Measurements from ENCODE around the gene AP1M2. TPM values are rescaled to one million over a fixed set of nuclear protein-coding genes. Genes with fewer than 3 reads are reported as not detected.
"Not testable (repeated sequence)": the region's sequence is repeated elsewhere in the genome, so short reads cannot be mapped to it uniquely, and the experiment has no call there.

The AP1M2 gene
- total RNA-seq, 2 donors from 2014 or later, result not detected

DNA sequence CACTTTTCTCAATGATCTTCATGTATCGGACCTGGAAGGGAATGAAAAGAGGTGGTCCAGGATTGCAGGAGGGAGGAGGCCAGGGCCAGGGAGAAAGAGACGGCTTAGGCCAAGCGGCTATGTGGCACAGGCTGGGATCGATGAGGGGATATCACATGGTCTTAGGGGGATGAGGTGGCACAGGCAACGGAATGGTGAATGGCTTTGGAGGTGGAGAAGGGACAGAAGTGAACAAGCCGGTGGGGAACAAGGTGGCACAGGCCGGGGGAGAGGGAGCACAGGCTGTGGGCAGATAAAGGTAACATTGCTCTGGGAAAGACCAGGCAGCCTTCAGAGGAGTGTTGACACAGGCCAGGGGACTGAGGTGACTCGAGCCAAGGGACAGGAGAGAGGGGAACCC is 12.7 kb downstream of the AP1M2 start:
- Mint-ChIP-seq H3K27ac (no peak overlapping the region), H3K9me3 (no peaks in the 10 kb centered on the region), H3K36me3 (peaks cover 0 to 2% of the 10 kb centered on the region in 2 donors)
- ATAC-seq (no peak), DNase-seq (ENCODE audit: low spot score in 2 of 2) (no peak)

DNA sequence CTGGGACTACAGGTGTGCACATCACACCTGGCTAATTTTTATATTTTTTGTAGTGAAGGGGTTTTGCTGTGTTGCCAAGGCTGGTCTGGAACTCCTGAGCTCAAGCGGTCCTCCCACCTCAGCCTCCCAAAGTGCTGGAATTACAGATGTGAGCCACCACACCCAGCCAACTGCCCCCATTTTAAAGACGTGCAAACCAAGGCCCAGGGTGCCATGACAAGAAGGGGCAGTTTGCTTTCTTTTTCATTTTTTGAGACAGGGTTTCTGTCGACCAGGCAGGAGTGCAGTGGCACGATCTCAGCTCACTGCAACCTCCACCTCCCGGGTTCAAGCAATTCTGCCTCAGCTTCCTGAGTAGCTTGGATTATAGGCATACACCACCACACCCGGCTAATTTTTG is 13.3 kb downstream of the AP1M2 start:
- not testable (repeated sequence) for DNase-seq (ENCODE audit: low spot score in 2 of 2); H3K9me3 Mint-ChIP-seq; H3K36me3 Mint-ChIP-seq; H3K27ac Mint-ChIP-seq; ATAC-seq

DNA sequence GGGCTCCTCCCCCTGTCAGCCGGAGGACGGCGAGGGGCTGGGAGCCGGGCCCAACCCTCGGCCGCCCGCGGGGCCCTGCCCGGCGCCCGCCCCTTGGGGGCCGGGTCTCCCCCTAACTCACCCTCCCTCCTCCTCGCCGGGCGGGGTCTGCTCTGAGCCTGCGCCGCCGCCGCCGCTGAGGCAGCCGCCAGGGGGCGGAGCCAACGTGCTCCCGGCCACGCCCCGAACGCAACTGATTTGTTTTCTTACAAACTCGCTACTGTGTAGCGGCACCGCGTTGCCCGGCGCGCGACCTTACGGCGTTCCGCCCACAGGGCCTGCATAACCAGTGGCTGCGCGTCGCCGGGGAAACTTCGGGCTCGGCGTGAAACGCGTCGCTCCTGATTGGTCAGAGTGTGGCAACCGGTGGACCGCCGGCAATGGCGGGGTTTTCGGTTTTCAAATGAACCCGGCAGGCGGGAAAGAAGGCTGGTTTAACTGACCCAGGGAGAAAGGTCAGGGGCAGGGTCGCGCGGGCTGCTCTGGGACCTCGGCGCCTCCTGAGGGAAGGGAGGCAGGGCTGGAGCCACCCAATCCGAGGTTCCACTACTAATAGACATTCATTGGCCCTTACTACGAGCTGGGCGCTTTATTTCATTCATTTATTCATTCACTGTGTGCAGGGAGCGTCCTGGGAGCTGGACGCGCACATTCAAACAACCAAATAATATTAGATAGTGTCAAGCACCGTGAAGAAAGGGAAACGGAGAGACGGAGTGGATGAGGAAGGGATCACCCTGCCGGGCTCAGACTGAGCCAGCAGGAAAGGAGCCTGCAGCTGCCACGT is 18.1 kb downstream of the AP1M2 start, which contains the start of gene CDKN2D:
CDKN2D (minus strand) TSS at position 154 of the 826 bp plus-strand sequence. CDS start 326 bp downstream, outside the sequence.
- DNase-seq (ENCODE audit: low spot score in 2 of 2) (peak; percentile 100), ATAC-seq (peak; percentile 79 to 83)
- H3K27ac Mint-ChIP-seq, result peak within 1 kb of the TSS; percentile 95 to 99
- H3K9me3 Mint-ChIP-seq, result no peaks in the 10 kb centered on the region
- peaks cover 35 to 36% of the 10 kb centered on the region in 2 donors for H3K36me3 Mint-ChIP-seq

DNA sequence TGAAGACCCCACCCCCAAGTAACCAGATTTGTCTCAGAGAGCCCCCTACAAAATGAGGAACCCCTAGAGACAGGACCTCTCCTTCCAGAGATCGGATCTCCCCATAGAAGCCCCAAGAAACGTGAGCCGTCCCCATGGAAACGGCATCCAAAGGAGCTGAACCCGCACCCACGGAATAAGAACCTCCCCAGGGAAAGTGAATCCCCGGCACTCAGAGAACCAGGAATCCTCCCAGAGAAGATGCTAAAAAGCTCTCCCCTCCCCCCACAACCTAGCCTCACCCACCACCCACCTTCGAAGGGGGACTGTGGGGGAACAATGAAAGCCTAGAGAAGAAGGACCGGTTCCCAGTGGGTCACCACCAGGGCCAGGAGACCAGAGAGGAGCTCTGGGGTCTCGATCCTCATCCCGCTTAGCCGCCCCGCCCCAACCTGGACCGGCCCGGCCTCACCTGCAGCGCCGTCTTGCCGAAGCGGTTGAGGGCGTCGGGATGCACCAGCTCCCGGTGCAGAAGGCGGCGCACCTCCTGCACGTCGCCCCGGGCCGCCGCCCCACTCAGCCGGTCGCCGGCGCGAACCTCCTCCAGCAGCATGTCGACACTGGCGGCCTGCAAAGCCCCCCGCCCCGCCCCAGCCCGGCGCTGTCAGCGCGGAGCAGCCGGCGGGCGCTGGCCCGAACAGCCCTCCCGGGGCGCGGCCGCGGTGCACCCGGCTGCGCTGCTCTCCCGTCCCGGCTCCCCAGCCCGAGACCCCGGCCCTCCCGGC is 18.9 kb downstream of the AP1M2 start:
- H3K9me3 Mint-ChIP-seq, result no peaks in the 10 kb centered on the region
- ATAC-seq (peak; percentile 1 to 30), DNase-seq (ENCODE audit: low spot score in 2 of 2) (peak in 1 of 2 donors; percentile 71)
- H3K36me3 Mint-ChIP-seq, result peaks cover 35 to 36% of the 10 kb centered on the region in 2 donors
- peak overlapping the region; percentile 90 to 95 for H3K27ac Mint-ChIP-seq

DNA sequence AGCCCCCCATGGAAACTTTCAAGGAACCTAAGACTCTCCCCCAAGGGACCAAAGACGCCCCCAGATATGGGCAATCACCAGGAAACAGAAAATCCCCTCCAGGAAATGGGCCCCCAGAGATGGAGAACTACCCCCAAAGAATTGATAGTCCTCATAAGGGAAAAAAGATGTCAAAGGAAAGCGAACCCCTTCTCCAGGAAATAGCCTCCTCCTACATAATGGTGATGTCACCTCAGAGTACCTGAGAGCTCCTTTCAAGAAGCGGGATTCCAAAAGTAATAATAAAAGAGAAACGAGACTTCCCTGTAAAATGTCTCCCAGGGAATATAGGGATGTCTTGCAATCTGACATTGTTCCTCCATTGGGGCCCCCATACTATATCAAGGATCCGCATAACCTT is 19.5 kb downstream of the AP1M2 start:
- DNase-seq (ENCODE audit: low spot score in 2 of 2) (no peak), ATAC-seq (no peak)
- Mint-ChIP-seq H3K9me3 (no peaks in the 10 kb centered on the region), H3K27ac (peak overlapping the region; percentile 90 to 95), H3K36me3 (peaks cover 35 to 36% of the 10 kb centered on the region in 2 donors)

DNA sequence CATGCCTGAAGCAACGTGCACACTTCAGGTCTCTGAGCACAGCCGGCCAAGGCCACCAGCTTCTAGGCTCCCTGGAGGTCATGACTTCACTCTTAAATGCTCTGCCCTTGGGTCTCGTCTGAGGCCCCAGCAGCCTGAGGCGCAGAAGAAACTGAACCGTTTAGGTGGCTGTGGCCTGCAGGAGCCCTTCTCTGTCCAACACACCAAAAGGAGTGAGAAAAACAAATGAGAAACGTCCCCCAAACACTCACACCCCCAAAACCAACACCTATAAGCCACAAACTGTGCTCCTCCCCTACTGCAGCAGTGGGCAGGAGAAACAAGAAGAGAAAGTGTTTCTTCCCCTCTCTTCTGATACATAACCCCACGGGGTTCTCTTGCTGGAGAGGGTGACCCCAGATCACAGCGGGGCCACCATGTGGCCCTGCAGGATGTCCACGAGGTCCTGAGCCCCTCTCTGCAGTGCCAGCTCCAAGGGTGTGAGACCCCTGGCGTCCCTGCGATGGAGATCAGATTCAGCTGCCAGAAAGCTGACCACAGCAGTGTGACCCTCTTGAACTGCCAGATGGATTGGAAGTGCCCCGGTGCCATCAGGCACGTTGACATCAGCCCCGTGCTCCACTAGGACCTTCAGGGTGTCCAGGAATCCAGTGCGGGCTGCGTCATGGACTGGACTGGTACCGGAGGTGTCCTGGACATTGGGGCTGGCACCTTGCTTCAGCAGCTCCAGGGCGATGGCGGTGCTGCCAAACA is 20.3 kb downstream of the AP1M2 start:
- DNase-seq (ENCODE audit: low spot score in 2 of 2) (peak; percentile 59 to 71), ATAC-seq (peak; percentile 3 to 19)
- no peaks in the 10 kb centered on the region for H3K9me3 Mint-ChIP-seq
- peaks cover 35 to 36% of the 10 kb centered on the region in 2 donors for H3K36me3 Mint-ChIP-seq
- H3K27ac Mint-ChIP-seq, result peak overlapping the region; percentile 90 to 95

DNA sequence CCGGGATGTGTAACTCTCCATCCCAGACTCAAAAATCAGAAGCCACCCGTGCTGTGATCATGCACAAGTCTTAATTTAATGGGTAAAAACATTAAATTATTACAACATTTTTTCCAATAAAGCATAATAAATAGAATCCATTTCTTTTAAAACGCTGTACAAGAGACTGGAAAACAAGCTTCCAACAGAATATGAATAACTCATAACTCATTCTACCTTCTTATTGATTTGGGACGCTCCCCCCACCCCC is 20.8 kb downstream of the AP1M2 start:
- Mint-ChIP-seq H3K9me3 (no peaks in the 10 kb centered on the region), H3K36me3 (peaks cover 35 to 41% of the 10 kb centered on the region in 2 donors), H3K27ac (peak overlapping the region; percentile 90 to 95)
- ATAC-seq, result no peak
- DNase-seq (ENCODE audit: low spot score in 2 of 2), result no peak

DNA sequence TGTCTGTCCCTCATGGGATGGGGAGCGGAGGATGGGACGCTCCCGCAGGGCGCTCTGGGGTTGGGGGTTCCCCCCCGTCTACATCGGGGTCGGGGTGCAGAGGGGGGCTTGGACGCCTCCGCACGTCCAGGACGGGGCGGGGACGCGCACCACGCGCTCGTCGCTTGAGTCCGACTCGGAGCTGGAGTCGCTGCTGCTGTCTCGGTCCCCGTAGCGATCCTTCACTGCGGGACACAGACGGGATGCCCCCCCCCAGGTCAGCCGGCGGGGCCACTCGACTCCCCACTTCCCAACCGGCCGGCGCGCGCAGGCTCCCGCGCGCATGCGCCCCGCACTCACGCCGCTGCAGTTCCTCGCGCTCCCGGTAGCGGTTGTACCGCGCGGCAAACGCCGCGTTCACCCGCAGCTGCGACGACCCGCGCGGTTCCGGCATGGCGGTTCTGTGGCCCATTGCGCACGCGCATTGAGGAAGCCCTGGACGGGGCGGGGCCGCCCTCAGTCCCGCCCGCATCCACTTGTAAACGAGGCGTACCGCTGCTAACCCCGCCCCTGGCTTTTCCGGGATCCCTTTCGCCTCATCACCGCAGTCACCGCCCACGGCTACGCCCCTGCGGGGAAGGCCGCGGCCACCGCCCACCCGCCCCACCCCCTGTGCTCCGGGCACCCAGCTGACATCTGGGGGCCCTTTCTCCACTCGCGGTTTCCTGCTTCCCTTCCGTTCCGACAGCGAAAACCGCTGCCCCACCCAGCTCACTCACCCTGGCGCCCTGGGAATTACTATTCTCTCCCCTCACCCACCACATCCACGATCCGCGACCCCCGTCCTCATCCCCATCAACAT is 21.3 kb downstream of the AP1M2 start, which contains the start of gene KRI1:
KRI1 (minus strand) TSS at position 444 of the 841 bp plus-strand sequence; CDS start at position 433, 11 bp downstream.
- ATAC-seq (peak; percentile 52 to 57), DNase-seq (ENCODE audit: low spot score in 2 of 2) (peak; percentile 100)
- Mint-ChIP-seq H3K9me3 (no peaks in the 10 kb centered on the region), H3K27ac (peak within 1 kb of the TSS; percentile 95 to 97), H3K36me3 (peaks cover 35 to 44% of the 10 kb centered on the region in 2 donors)

DNA sequence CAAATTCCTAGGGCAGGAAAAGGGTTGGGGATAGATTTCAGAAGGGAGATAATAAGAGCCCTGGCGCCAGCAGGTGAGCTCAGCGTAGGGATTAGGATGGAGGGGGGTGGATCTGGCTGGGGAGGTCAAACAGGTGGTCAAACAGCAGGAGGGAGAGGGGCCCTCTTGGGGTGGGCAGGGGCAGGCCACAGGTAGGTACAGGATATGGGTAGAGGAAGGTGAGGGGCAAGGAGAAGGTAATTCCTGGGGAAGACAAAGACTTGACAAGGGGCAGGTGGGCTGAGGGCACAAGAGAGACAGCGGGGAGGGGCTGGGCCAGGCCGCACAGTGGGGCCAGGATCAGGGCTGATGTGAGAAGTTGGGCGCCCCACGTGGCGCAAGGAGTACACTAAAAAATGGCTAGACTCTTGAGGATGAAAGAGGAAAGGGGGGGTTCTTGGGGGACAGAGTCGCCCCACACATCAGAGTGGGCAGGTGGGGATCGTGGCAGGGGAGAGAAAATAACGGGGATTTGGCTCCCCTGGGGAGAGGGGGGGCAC is 22.0 kb downstream of the AP1M2 start:
- Mint-ChIP-seq H3K36me3 (peaks cover 35 to 48% of the 10 kb centered on the region in 2 donors), H3K27ac (peak overlapping the region; percentile 95 to 97), H3K9me3 (no peaks in the 10 kb centered on the region)
- ATAC-seq, result peak in 1 of 2 donors; percentile 3
- DNase-seq (ENCODE audit: low spot score in 2 of 2), result peak; percentile 60 to 69

DNA sequence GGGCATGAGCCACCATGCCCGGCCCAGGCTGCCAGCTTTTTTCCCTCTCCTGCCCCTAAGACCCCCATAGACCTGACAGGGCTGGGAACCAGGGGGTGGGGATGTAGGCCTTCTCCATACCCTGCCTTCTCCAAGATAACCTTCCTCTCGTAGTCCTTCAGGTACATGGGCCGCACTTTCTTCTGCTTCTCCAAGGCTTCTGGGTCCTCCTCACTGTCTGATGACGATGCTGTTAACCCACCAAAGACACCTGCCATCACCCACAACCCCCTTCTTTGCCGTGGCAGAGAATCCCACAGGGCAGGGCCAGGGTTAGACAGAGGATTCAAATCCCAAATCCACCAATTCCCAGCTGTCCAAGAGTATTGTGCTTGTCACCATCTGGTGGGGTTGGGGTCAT is 24.5 kb downstream of the AP1M2 start:
- Mint-ChIP-seq H3K9me3 (no peaks in the 10 kb centered on the region), H3K27ac (peak overlapping the region in 1 of 2 donors; percentile 82), H3K36me3 (peaks cover 24 to 36% of the 10 kb centered on the region in 2 donors)
- no peak for DNase-seq (ENCODE audit: low spot score in 2 of 2)
- no peak for ATAC-seq

DNA sequence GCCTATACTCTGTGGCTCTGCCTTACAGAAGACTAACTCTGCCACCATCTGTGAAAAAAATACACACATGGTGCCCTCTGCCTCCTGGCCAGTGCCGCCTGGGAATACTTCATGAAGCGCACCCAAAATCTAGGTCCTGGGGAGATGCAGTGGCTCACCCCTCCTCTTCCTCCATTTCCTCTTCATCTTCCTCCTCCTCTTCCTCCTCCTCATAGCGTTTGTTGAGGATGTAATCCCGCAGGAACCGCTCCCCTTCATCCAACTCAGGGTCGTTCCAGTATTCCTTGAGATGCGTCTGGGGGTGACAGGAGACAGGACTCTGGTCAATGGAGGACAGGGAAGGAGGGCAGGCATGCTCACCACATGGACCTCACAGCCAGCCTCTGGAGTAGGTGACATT is 27.0 kb downstream of the AP1M2 start:
- peaks cover 8 to 21% of the 10 kb centered on the region in 2 donors for H3K36me3 Mint-ChIP-seq
- DNase-seq (ENCODE audit: low spot score in 2 of 2) (no peak), ATAC-seq (no peak)
- peak overlapping the region in 1 of 2 donors; percentile 59 for H3K27ac Mint-ChIP-seq
- H3K9me3 Mint-ChIP-seq, result no peaks in the 10 kb centered on the region

DNA sequence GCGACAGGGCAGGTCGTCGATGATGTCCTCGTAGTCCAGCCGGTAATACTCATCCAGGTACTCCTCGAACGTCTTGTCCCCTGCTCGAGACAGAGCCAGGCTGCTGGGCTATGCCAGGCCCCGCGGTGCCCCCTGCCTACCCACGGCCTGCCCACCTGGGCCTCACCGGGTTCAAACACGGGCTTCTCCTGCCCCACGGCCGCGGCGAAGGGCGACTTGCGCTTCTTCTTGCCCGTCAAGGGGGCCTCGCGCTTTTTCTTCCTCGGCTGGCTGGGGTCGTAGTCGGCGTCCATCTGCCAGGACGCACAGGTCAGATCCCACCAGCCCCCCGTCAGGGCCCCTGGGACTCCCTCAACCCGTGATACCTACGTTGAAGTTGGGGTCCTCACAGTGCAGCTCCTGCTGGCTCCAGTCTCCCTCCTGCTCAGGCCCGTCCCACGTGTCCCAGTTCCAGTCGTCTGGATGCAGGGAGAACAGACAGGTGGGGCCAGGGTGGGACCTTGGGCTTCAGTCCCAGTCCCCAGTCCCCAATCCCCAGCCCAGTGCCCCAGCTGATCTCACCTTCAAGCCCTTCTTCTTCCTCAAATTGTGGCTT is 29.4 kb downstream of the AP1M2 start:
- Mint-ChIP-seq H3K9me3 (no peaks in the 10 kb centered on the region), H3K27ac (peak overlapping the region; percentile 60 to 91), H3K36me3 (peaks cover 0 to 23% of the 10 kb centered on the region in 2 donors)
- no peak for DNase-seq (ENCODE audit: low spot score in 2 of 2)
- ATAC-seq, result no peak

DNA sequence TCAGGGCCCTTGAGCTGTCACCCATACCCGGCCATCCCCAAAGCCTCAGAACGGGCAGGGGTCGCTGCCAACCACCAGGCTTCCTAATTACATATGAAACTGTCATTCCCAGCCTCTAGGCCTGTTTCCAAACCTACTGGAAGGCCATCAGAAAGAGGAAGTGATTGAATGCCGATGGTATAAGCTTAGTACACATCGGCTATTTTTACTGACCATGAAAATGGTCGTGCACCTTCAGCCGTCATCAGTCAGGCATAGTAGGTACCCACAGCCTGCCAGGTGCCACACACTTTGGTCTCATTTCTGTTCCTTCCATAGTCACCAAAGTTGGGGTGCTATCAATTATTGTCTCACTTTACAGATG is 31.5 kb downstream of the AP1M2 start:
- Mint-ChIP-seq H3K9me3 (no peaks in the 10 kb centered on the region), H3K36me3 (peaks cover 0 to 21% of the 10 kb centered on the region in 2 donors), H3K27ac (peak overlapping the region; percentile 29 to 85)
- DNase-seq (ENCODE audit: low spot score in 2 of 2), result no peak
- no peak for ATAC-seq

DNA sequence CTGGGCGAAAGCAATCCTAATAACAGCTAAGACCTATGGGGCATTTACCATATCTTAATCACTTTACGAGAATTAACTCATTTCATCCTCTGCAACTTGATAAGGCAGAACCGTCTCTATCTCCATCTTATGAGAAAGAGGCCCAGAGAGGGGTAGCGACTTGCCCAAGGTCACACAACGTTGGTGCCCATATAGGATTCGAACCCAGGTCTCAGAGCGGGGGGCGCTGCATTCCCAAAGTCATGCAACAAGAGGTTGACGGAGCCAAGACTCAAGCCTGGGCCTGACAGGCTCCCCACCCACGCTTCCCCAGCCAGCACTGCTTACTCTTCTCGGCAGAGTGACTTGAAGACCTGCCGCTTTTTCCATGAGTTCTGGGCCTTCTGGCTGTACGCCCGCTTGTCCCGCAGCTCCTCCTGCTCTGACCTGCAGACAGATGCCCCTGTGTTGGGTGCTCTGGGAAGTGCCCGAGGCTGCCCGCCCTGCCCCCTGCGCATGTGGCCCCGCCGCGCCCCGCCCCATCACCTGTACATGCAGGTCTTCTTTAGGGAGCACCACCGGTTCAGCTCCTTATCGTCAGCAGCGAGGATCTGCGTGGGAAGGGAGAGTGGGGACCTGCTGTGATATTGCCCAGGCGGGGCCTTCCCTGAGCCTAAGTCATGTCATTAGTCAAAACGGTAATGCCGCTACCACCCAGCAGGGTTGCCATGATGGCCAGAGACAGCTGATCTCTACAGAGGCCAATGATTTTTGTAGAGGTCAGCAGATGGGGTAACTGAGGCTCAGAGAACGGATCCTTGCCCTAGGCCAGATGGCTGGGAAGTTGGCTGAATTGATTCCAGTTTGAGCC is 32.1 kb downstream of the AP1M2 start:
- DNase-seq (ENCODE audit: low spot score in 2 of 2) (no peak), ATAC-seq (peak in 1 of 2 donors; percentile 12)
- H3K9me3 Mint-ChIP-seq, result no peaks in the 10 kb centered on the region
- H3K27ac Mint-ChIP-seq, result peak overlapping the region; percentile 85 to 90
- H3K36me3 Mint-ChIP-seq, result peaks cover 0 to 21% of the 10 kb centered on the region in 2 donors

All from activated naive CD4-positive, alpha-beta T cell treated with anti-CD3 and anti-CD28 coated beads, Interleukin-2, amount 50 U/mL, for 72 hours (primary cell).